Measurements from ENCODE around the gene LHFPL6. TPM values are rescaled to one million over a fixed set of nuclear protein-coding genes. Genes with fewer than 3 reads are reported as not detected.

Gene LHFPL6
- total RNA-seq, 3 donors from 2014 or later (not counting 1 experiment from before 2014, with no cell fraction given), result not detected

GRCh38 chr13:39397226-39397895 lies 205.6 kb downstream of the LHFPL6 start:
- Mint-ChIP-seq H3K9me3 (peaks cover 2% of the 10 kb centered on the region in 2 donors), H3K4me1 (no peaks in the 10 kb centered on the region), H3K27me3 (ENCODE audit: low read depth in 2 of 2) (no peaks in the 10 kb centered on the region), H3K27ac (no peak overlapping the region), H3K36me3 (no peaks in the 10 kb centered on the region), H3K4me3 (no peak overlapping the region)
- intact Hi-C loops (cut with micrococcal nuclease), result no loop called here
- H3K4me3 ChIP-seq (ENCODE audit: low read length), result no peak overlapping the region
- H3K4me1 ChIP-seq (ENCODE audit: control insufficient read depth, insufficient read depth, low read length), result no peaks in the 10 kb centered on the region
- no peaks in the 10 kb centered on the region for H3K9me3 ChIP-seq (ENCODE audit: control insufficient read depth, insufficient read depth, low read length)
- no peak overlapping the region for H3K27ac ChIP-seq (ENCODE audit: low read length)
- TF ChIP-seq CTCF (IDR thresholded peaks at IDR 0.05), result no peak
- 91% methylated on average over 11 of the region's 11 CpGs for WGBS (ENCODE audit: insufficient coverage)
- no peaks in the 10 kb centered on the region for H3K27me3 ChIP-seq (ENCODE audit: control insufficient read depth, insufficient read depth, low read length)
- H3K36me3 ChIP-seq (ENCODE audit: control insufficient read depth, insufficient read depth, low read length), result no peaks in the 10 kb centered on the region
- no peak for DNase-seq
- no peak for ATAC-seq

- H3K27ac Mint-ChIP-seq, result no peak overlapping the region
- no peak overlapping the region for H3K4me3 ChIP-seq (ENCODE audit: low read length)
- intact Hi-C loops (cut with micrococcal nuclease), result no loop called here
- 87% methylated on average over 13 of the region's 13 CpGs for WGBS (ENCODE audit: insufficient coverage)
- no peaks in the 10 kb centered on the region for H3K27me3 ChIP-seq (ENCODE audit: control insufficient read depth, insufficient read depth, low read length)
- DNase-seq, result no peak
- no peaks in the 10 kb centered on the region for H3K36me3 Mint-ChIP-seq
- H3K27ac ChIP-seq (ENCODE audit: low read length), result no peak overlapping the region
- no peak overlapping the region for H3K4me3 Mint-ChIP-seq
- no peaks in the 10 kb centered on the region for H3K9me3 ChIP-seq (ENCODE audit: control insufficient read depth, insufficient read depth, low read length)
- no peaks in the 10 kb centered on the region for H3K36me3 ChIP-seq (ENCODE audit: control insufficient read depth, insufficient read depth, low read length)
- no peaks in the 10 kb centered on the region for H3K27me3 Mint-ChIP-seq (ENCODE audit: low read depth in 2 of 2)
- no peaks in the 10 kb centered on the region for H3K4me1 ChIP-seq (ENCODE audit: control insufficient read depth, insufficient read depth, low read length)
- peaks cover 0 to 2% of the 10 kb centered on the region in 2 donors for H3K9me3 Mint-ChIP-seq
- ATAC-seq, result no peak
- H3K4me1 Mint-ChIP-seq, result no peaks in the 10 kb centered on the region
- no peak for TF ChIP-seq CTCF (IDR thresholded peaks at IDR 0.05)
Observed at GRCh38 chr13:39394796-39395678, 208.0 kb downstream of the LHFPL6 start.

GRCh38 chr13:39391761-39392160 lies 211.2 kb downstream of the LHFPL6 start:
- no peak overlapping the region for H3K27ac ChIP-seq (ENCODE audit: low read length)
- no peaks in the 10 kb centered on the region for H3K36me3 Mint-ChIP-seq
- no peak overlapping the region for H3K27ac Mint-ChIP-seq
- no peak for DNase-seq
- peaks cover 0 to 2% of the 10 kb centered on the region in 2 donors for H3K9me3 Mint-ChIP-seq
- no peaks in the 10 kb centered on the region for H3K4me1 ChIP-seq (ENCODE audit: control insufficient read depth, insufficient read depth, low read length)
- no peak for ATAC-seq
- H3K4me3 Mint-ChIP-seq, result no peak overlapping the region
- H3K27me3 Mint-ChIP-seq (ENCODE audit: low read depth in 2 of 2), result no peaks in the 10 kb centered on the region
- H3K36me3 ChIP-seq (ENCODE audit: control insufficient read depth, insufficient read depth, low read length), result no peaks in the 10 kb centered on the region
- TF ChIP-seq CTCF (IDR thresholded peaks at IDR 0.05), result no peak
- intact Hi-C loops (cut with micrococcal nuclease), result no loop called here
- WGBS (ENCODE audit: insufficient coverage), result 92% methylated on average over 1 of the region's 2 CpGs
- no peak overlapping the region for H3K4me3 ChIP-seq (ENCODE audit: low read length)
- H3K4me1 Mint-ChIP-seq, result no peaks in the 10 kb centered on the region
- H3K27me3 ChIP-seq (ENCODE audit: control insufficient read depth, insufficient read depth, low read length), result no peaks in the 10 kb centered on the region
- H3K9me3 ChIP-seq (ENCODE audit: control insufficient read depth, insufficient read depth, low read length), result no peaks in the 10 kb centered on the region

All from natural killer cell (primary cell).